IMR-90 (cell line): ENCODE data around the gene ATXN10. TPM values are rescaled to one million over a fixed set of nuclear protein-coding genes. Genes with fewer than 3 reads are reported as not detected.

Experiments
- ATAC-seq: fragments of 200-7000 bp; cut with Tn5 transposase; 2 replicates; pipeline ENCODE4 v1.9.1; 2020; ENCODE audit warnings: low read depth, mild to moderate bottlenecking, moderate library complexity
- BruUV-seq: library from RNA; stranded (reverse); fragments of 400-500 nt; replicated peaks from 2 replicates; lab custom pipeline; 2021; lab: Mats Ljungman, UMichigan
- CTCF ChIA-PET: fragments of 300-600 bp; formaldehyde crosslinking; extraction: SDS; loops from one replicate; lab custom pipeline; 2021; ENCODE audit warnings: antibody characterized with exemption; lab: Yijun Ruan, JAX
- POLR2A ChIA-PET: fragments of 300-600 bp; sonication (Branson Sonifier 250); formaldehyde crosslinking; loops from one replicate; lab custom pipeline; 2022; ENCODE audit warnings: antibody characterized with exemption; ENCODE audit not compliant: unreplicated experiment; lab: Charles Lee
- DNase-seq: peaks from one replicate; pipeline ENCODE4 v3.0.0; 2013
- H2AFZ ChIP-seq: replicated peaks from 2 replicates; pipeline ENCODE3; 2013; ENCODE audit warnings: low read length, mild to moderate bottlenecking; ENCODE audit not compliant: poor library complexity
- H2AK5ac ChIP-seq: 2 replicates; pipeline ENCODE4 v1.6.1; 2013; ENCODE audit warnings: low read depth, low read length, inconsistent platforms
- H2AK9ac ChIP-seq: replicated peaks from 2 replicates; pipeline ENCODE3; 2013; ENCODE audit warnings: mild to moderate bottlenecking, low read depth, low read length, moderate library complexity; ENCODE audit not compliant: poor library complexity
- H2BK120ac ChIP-seq: 2 replicates; pipeline ENCODE4 v1.6.1; 2013; ENCODE audit warnings: low read depth, low read length, inconsistent platforms
- H2BK15ac ChIP-seq: 3 replicates; pipeline ENCODE4 v1.6.1; 2013; ENCODE audit warnings: low read depth, low read length, inconsistent platforms
- H2BK20ac ChIP-seq: 2 replicates; pipeline ENCODE4 v1.6.1; 2013; ENCODE audit warnings: low read depth, mild to moderate bottlenecking, inconsistent platforms, low read length, moderate library complexity
- H2BK5ac ChIP-seq: 2 replicates; pipeline ENCODE4 v1.6.1; 2013; ENCODE audit warnings: mild to moderate bottlenecking, low read depth, low read length, inconsistent platforms; ENCODE audit not compliant: poor library complexity, severe bottlenecking
- H3K14ac ChIP-seq: replicated peaks from 2 replicates; pipeline ENCODE4 v1.6.1; 2013; ENCODE audit warnings: low read depth, low read length, inconsistent platforms
- H3K18ac ChIP-seq: 2 replicates; pipeline ENCODE4 v1.6.1; 2013; ENCODE audit warnings: low read depth, low read length, control low read depth
- H3K23ac ChIP-seq: 2 replicates; pipeline ENCODE4 v1.6.1; 2013; ENCODE audit warnings: low read depth, low read length, inconsistent platforms
- H3K27ac ChIP-seq: 2 replicates; pipeline ENCODE4 v1.5.1; 2013; ENCODE audit warnings: mild to moderate bottlenecking, control low read depth, low read length; ENCODE audit not compliant: insufficient read depth
- H3K27me3 ChIP-seq: 2 replicates; pipeline ENCODE4 v1.6.1; 2013; ENCODE audit warnings: low read length; ENCODE audit not compliant: control insufficient read depth, insufficient read depth
- H3K36me3 ChIP-seq: 2 replicates; pipeline ENCODE4 v1.6.1; 2013; ENCODE audit warnings: low read length, mixed read lengths; ENCODE audit not compliant: control insufficient read depth, insufficient read depth
- H3K4ac ChIP-seq: 2 replicates; pipeline ENCODE4 v1.6.1; 2013; ENCODE audit warnings: low read depth, low read length, inconsistent platforms
- H3K4me1 ChIP-seq: 2 replicates; pipeline ENCODE4 v1.6.1; 2013; ENCODE audit warnings: low read length, mixed read lengths; ENCODE audit not compliant: control insufficient read depth, insufficient read depth
- H3K4me2 ChIP-seq: 2 replicates; pipeline ENCODE4 v1.6.1; 2013; ENCODE audit warnings: low read depth, mild to moderate bottlenecking, control low read depth, low read length, moderate library complexity
- H3K4me3 ChIP-seq: 2 replicates; pipeline ENCODE4 v1.5.1; 2013; ENCODE audit warnings: low read depth, mild to moderate bottlenecking, control low read depth, low read length, moderate library complexity; ENCODE audit not compliant: insufficient read depth
- H3K56ac ChIP-seq: 2 replicates; pipeline ENCODE4 v1.6.1; 2013; ENCODE audit warnings: low read length, inconsistent platforms; ENCODE audit not compliant: insufficient read depth; ENCODE audit errors: extremely low read depth
- H3K79me1 ChIP-seq, 2 experiments: 2 replicates each; pipeline ENCODE4 v1.6.1; 2013; ENCODE audit warnings: low read length in 2 of 2, inconsistent platforms in 1 of 2, low read depth in 1 of 2
- H3K9ac ChIP-seq: 2 replicates; pipeline ENCODE4 v1.6.1; 2013; ENCODE audit warnings: low read depth, low read length, control low read depth
- H3K9me1 ChIP-seq: 2 replicates; pipeline ENCODE4 v1.6.1; 2013; ENCODE audit warnings: low read length, inconsistent platforms; ENCODE audit not compliant: insufficient read depth
- H3K9me3 ChIP-seq: 2 replicates; pipeline ENCODE4 v1.6.1; 2013; ENCODE audit warnings: low read length; ENCODE audit not compliant: control insufficient read depth, insufficient read depth
- H4K20me1 ChIP-seq: 2 replicates; pipeline ENCODE4 v1.6.1; 2013; ENCODE audit warnings: low read length, inconsistent platforms; ENCODE audit not compliant: insufficient read depth
- H4K5ac ChIP-seq: 2 replicates; pipeline ENCODE4 v1.6.1; 2013; ENCODE audit warnings: mild to moderate bottlenecking, low read depth, low read length, control low read depth
- H4K8ac ChIP-seq, 2 experiments: 2 replicates each; pipeline ENCODE4 v1.6.1; 2013; ENCODE audit warnings: low read depth in 2 of 2, low read length in 2 of 2, control low read depth in 1 of 2, inconsistent platforms in 1 of 2
- H4K91ac ChIP-seq: 2 replicates; pipeline ENCODE4 v1.6.1; 2013; ENCODE audit warnings: low read depth, low read length, inconsistent platforms; ENCODE audit not compliant: insufficient read depth
- CEBPB ChIP-seq: IDR thresholded peaks from 2 replicates; pipeline ENCODE4 v1.6.1; 2012; ENCODE audit warnings: low read depth, low read length, improper control_type of control experiment
- MAFK ChIP-seq: IDR thresholded peaks from 2 replicates; pipeline ENCODE4 v1.6.1; 2012; ENCODE audit warnings: low read depth, low read length, improper control_type of control experiment
- MAZ ChIP-seq: IDR thresholded peaks from 2 replicates; pipeline ENCODE4 v1.6.1; 2012; ENCODE audit warnings: low read depth, mild to moderate bottlenecking, low read length, improper control_type of control experiment, moderate library complexity, borderline replicate concordance
- MXI1 ChIP-seq: IDR thresholded peaks from 2 replicates; pipeline ENCODE4 v1.6.1; 2012; ENCODE audit warnings: low read depth, mild to moderate bottlenecking, low read length, moderate library complexity, borderline replicate concordance
- NFE2L2 ChIP-seq: fragments of 150-350 bp; IDR thresholded peaks from 2 replicates; pipeline ENCODE4 v1.6.1; 2016; ENCODE audit warnings: low read depth, mild to moderate bottlenecking, low read length
- POLR2A ChIP-seq: IDR thresholded peaks from 2 replicates; pipeline ENCODE4 v1.6.1; 2012; ENCODE audit warnings: mild to moderate bottlenecking, low read depth, low read length
- SMC3 ChIP-seq: fragments of 150-350 bp; IDR thresholded peaks from 2 replicates; pipeline ENCODE4 v1.6.1; 2016; ENCODE audit warnings: low read depth, mild to moderate bottlenecking, antibody characterized with exemption, low read length, moderate library complexity
- WGBS, 2 experiments: methylation state at CpG; one replicate each; pipeline versions ENCODE4 v1.1.5 to v1.1.7; 2013; ENCODE audit warnings: missing lambda C conversion rate in 2 of 2; ENCODE audit not compliant: insufficient read length in 1 of 2; ENCODE audit errors: extremely low coverage in 2 of 2; 5-methylcytosine and 5-hydroxymethylcytosine counted together
- dilution Hi-C: fragments of 300-500 bp; cut with HindIII; formaldehyde crosslinking; loops from one replicate; pipeline ENCODE4 v1.14.3; 2018; ENCODE audit warnings: low sequenced_read_pairs; ENCODE audit not compliant: unreplicated experiment
- in situ Hi-C: fragments of 300-500 bp; cut with MboI; formaldehyde crosslinking; loops from 3 replicates; pipeline ENCODE4 v1.14.3; 2019; ENCODE audit warnings: low sequenced_read_pairs, inconsistent platforms, mixed read lengths
- intact Hi-C: fragments of 100-400 bp; cut with micrococcal nuclease; formaldehyde crosslinking; loops from 2 replicates; pipeline ENCODE4 v1.10.0; 2022
- polyA plus RNA-seq, 3 experiments: library from polyadenylated mRNA; depleted of rRNA; stranded (reverse); fragments of >200 nt; gene quantifications; 2 replicates each; pipeline ENCODE4 v1.2.3, GENCODE V29; 2012; ENCODE audit warnings: low replicate concordance in 1 of 3
- total RNA-seq: library from RNA; depleted of rRNA; stranded (reverse); fragments of >200 nt; gene quantifications from 2 replicates; pipeline ENCODE4 v1.2.3, GENCODE V29; 2012
- TF ChIP-seq, protein P1 (sequence below): conservative IDR thresholded peaks from 2 replicates; pipeline ENCODE4 v1.5.1; 2012; ENCODE audit warnings: mild to moderate bottlenecking, low read depth, low read length, improper control_type of control experiment

The ATXN10 gene
- total and polyA plus RNA-seq, 2 of the 4 experiments (the other 2 are of a cell fraction) = 116 to 231 TPM

DNA sequence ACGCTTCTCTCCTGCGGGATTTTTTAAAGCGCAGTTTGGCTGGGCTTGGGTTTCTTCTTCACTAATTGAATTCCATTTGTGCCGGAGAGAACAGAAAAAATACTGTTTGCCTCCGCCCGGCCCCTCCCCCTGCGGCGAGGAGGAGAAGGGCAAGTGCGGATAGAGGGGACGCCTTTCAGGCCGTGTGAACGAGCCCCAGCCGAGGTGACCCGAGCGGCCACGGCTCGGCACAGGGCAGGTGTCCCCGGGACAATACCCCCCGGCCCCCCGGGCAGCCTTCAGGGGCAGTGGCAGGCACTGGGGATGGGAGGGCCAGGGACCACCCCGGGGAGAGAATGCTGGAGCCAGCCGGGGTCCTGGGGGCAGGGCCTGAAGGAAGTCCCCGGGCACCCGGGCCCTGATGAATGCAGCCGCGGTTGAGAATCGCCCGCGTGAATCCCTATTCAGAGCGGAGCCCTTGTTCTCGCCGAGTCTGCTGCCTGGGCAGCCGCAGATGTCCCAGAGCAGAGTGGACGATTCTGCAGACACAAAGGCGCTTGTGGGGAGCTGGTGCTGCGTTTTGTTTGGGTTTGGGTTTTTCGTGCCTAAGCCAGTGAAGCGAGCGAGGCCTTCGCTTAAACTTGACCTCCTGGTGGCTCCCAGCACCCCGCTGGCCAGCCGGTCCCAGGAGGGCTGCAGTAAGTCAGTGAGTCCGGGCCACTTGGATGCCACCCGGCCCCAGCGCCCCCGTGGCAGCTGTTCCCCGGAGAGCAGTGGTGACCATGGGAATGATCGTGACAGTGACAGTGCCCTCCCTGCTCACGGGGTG is 209.3 kb downstream of the ATXN10 start:
- ChIA-PET POLR2A (no interaction called here), CTCF (no interaction called here)
- no peak overlapping the region for H4K8ac ChIP-seq
- DNase-seq = no peak
- H3K36me3 ChIP-seq = no peaks in the 10 kb centered on the region
- peak overlapping the region; percentile 70 for H2AFZ ChIP-seq
- no peak overlapping the region for H3K4ac ChIP-seq
- H3K9ac ChIP-seq = no peak overlapping the region
- in situ Hi-C loops = no loop called here
- H2AK9ac ChIP-seq = peak overlapping the region; percentile 9
- H3K4me2 ChIP-seq = no peak overlapping the region; the same call in 1 of the 2 replicates
- BruUV-seq = no TSS peak
- H3K9me3 ChIP-seq = no peaks in the 10 kb centered on the region
- dilution Hi-C loops = no loop called here
- no peaks in the 10 kb centered on the region for H3K9me1 ChIP-seq
- no peak overlapping the region for H3K27ac ChIP-seq
- H2BK20ac ChIP-seq = no peak overlapping the region
- no peak overlapping the region for H2BK120ac ChIP-seq
- no peak overlapping the region for H3K14ac ChIP-seq
- H4K91ac ChIP-seq = no peak overlapping the region
- TF ChIP-seq POLR2A (no peak), SMC3 (no peak), MAZ (no peak), MAFK (no peak), MXI1 (no peak), NFE2L2 (no peak), CEBPB (no peak)
- TF ChIP-seq, protein P1, sequence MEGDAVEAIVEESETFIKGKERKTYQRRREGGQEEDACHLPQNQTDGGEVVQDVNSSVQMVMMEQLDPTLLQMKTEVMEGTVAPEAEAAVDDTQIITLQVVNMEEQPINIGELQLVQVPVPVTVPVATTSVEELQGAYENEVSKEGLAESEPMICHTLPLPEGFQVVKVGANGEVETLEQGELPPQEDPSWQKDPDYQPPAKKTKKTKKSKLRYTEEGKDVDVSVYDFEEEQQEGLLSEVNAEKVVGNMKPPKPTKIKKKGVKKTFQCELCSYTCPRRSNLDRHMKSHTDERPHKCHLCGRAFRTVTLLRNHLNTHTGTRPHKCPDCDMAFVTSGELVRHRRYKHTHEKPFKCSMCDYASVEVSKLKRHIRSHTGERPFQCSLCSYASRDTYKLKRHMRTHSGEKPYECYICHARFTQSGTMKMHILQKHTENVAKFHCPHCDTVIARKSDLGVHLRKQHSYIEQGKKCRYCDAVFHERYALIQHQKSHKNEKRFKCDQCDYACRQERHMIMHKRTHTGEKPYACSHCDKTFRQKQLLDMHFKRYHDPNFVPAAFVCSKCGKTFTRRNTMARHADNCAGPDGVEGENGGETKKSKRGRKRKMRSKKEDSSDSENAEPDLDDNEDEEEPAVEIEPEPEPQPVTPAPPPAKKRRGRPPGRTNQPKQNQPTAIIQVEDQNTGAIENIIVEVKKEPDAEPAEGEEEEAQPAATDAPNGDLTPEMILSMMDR = no peak
- peaks cover 72% of the 10 kb centered on the region for H3K27me3 ChIP-seq
- H2BK15ac ChIP-seq = no peak overlapping the region
- H4K5ac ChIP-seq = no peak overlapping the region
- H3K4me3 ChIP-seq = no peak overlapping the region
- H3K56ac ChIP-seq = no peak overlapping the region
- 15% methylated on average over 24 of the region's 49 CpGs; no CpG with 5 or more reads in 1 of the 2 experiments for WGBS, 2 experiments
- H2AK5ac ChIP-seq = no peak overlapping the region
- no peak overlapping the region for H3K23ac ChIP-seq
- peak; percentile 59 for ATAC-seq
- no peak overlapping the region for H2BK5ac ChIP-seq
- no peaks in the 10 kb centered on the region for H3K4me1 ChIP-seq
- no peaks in the 10 kb centered on the region; the same call in 1 of the 2 replicates for H4K20me1 ChIP-seq
- H3K79me1 ChIP-seq = no peaks in the 10 kb centered on the region
- H3K18ac ChIP-seq = no peak overlapping the region
- intact Hi-C loops = no loop called here
